H9 (cell line): ENCODE results near the gene PYROXD2. TPM values are rescaled to one million over a fixed set of nuclear protein-coding genes. Genes with fewer than 3 reads are reported as not detected.

Experiments used
- DNase-seq: peaks from one replicate; pipeline ENCODE4 v3.0.0-alpha.2; 2017
- H2AFZ ChIP-seq: one replicate; pipeline ENCODE4 v1.6.1; 2013; ENCODE audit warnings: mild to moderate bottlenecking, low read length, control low read depth, moderate library complexity
- H2AK5ac ChIP-seq: 2 replicates; pipeline ENCODE4 v1.6.1; 2013; ENCODE audit warnings: low read length, control low read depth, mixed read lengths; ENCODE audit not compliant: insufficient read length
- H2BK120ac ChIP-seq: one replicate; pipeline ENCODE4 v1.6.1; 2013; ENCODE audit warnings: low read depth, mild to moderate bottlenecking, low read length, control low read depth, inconsistent platforms; ENCODE audit not compliant: poor library complexity, severe bottlenecking
- H2BK12ac ChIP-seq: 2 replicates; pipeline ENCODE4 v1.6.1; 2013; ENCODE audit warnings: low read length, control low read depth, mixed read lengths, low read depth; ENCODE audit not compliant: insufficient read length
- H2BK15ac ChIP-seq: 2 replicates; pipeline ENCODE4 v1.6.1; 2013; ENCODE audit warnings: low read depth, low read length, control low read depth
- H2BK20ac ChIP-seq: one replicate; pipeline ENCODE4 v1.6.1; 2013; ENCODE audit warnings: low read depth, mild to moderate bottlenecking, low read length, control low read depth, inconsistent platforms; ENCODE audit not compliant: poor library complexity, severe bottlenecking
- H2BK5ac ChIP-seq: 2 replicates; pipeline ENCODE4 v1.6.1; 2013; ENCODE audit warnings: low read length, control low read depth, mixed read lengths; ENCODE audit not compliant: insufficient read length
- H3K14ac ChIP-seq: 2 replicates; pipeline ENCODE4 v1.6.1; 2013; ENCODE audit warnings: low read length, control low read depth; ENCODE audit not compliant: insufficient read depth
- H3K18ac ChIP-seq: 2 replicates; pipeline ENCODE4 v1.6.1; 2013; ENCODE audit warnings: low read depth, mild to moderate bottlenecking, mixed read lengths, low read length, control low read depth; ENCODE audit not compliant: insufficient read length
- H3K23ac ChIP-seq: 2 replicates; pipeline ENCODE4 v1.6.1; 2013; ENCODE audit warnings: low read length, control low read depth, mixed read lengths, low read depth; ENCODE audit not compliant: insufficient read length
- H3K23me2 ChIP-seq: 2 replicates; pipeline ENCODE4 v1.6.1; 2013; ENCODE audit warnings: low read depth, mild to moderate bottlenecking, mixed read lengths, low read length, control low read depth; ENCODE audit not compliant: insufficient read length, poor library complexity, severe bottlenecking
- H3K27ac ChIP-seq: 2 replicates; pipeline ENCODE4 v1.5.1; 2013; ENCODE audit warnings: low read length, control low read depth, mixed read lengths, low read depth; ENCODE audit not compliant: insufficient read length
- H3K27me3 ChIP-seq: 2 replicates; pipeline ENCODE4 v1.6.1; 2013; ENCODE audit warnings: low read length, control low read depth, inconsistent platforms; ENCODE audit not compliant: insufficient read depth
- H3K4ac ChIP-seq: 2 replicates; pipeline ENCODE4 v1.6.1; 2013; ENCODE audit warnings: low read depth, mild to moderate bottlenecking, control low read depth, inconsistent platforms, low read length, moderate library complexity
- H3K4me1 ChIP-seq: 2 replicates; pipeline ENCODE4 v1.6.1; 2013; ENCODE audit warnings: low read length, control low read depth, inconsistent platforms; ENCODE audit not compliant: insufficient read depth
- H3K4me2 ChIP-seq: 2 replicates; pipeline ENCODE4 v1.6.1; 2013; ENCODE audit warnings: low read length, control low read depth, mixed read lengths; ENCODE audit not compliant: insufficient read length, insufficient read depth
- H3K56ac ChIP-seq: 2 replicates; pipeline ENCODE4 v1.6.1; 2013; ENCODE audit warnings: low read depth, mild to moderate bottlenecking, mixed read lengths, low read length, control low read depth; ENCODE audit not compliant: insufficient read length
- H3K79me1 ChIP-seq: 2 replicates; pipeline ENCODE4 v1.6.1; 2013; ENCODE audit warnings: low read depth, mild to moderate bottlenecking, moderate library complexity, low read length, control low read depth, inconsistent platforms; ENCODE audit not compliant: insufficient read depth, poor library complexity, severe bottlenecking
- H3K79me2 ChIP-seq: 2 replicates; pipeline ENCODE4 v1.6.1; 2013; ENCODE audit warnings: low read length, control low read depth, inconsistent platforms; ENCODE audit not compliant: insufficient read depth
- H3K9ac ChIP-seq: 2 replicates; pipeline ENCODE4 v1.6.1; 2013; ENCODE audit warnings: low read length, control low read depth, mixed read lengths; ENCODE audit not compliant: insufficient read length; ENCODE audit errors: extremely low read depth
- H3K9me3 ChIP-seq: one replicate; pipeline ENCODE4 v1.6.1; 2013; ENCODE audit warnings: low read depth, low read length, inconsistent platforms; ENCODE audit not compliant: control insufficient read depth
- H3T11ph ChIP-seq: one replicate; pipeline ENCODE4 v1.6.1; 2013; ENCODE audit warnings: mild to moderate bottlenecking, low read length, control low read depth, inconsistent platforms
- H4K20me1 ChIP-seq: one replicate; pipeline ENCODE4 v1.6.1; 2013; ENCODE audit not compliant: control insufficient read depth, insufficient read length, insufficient read depth
- H4K5ac ChIP-seq: 2 replicates; pipeline ENCODE4 v1.6.1; 2013; ENCODE audit warnings: low read depth, mild to moderate bottlenecking, mixed read lengths, low read length, control low read depth; ENCODE audit not compliant: insufficient read length
- H4K8ac ChIP-seq: replicated peaks from 2 replicates; pipeline ENCODE4 v1.6.1; 2013; ENCODE audit warnings: low read length, control low read depth, mixed read lengths, low read depth; ENCODE audit not compliant: insufficient read length
- H4K91ac ChIP-seq: 2 replicates; pipeline ENCODE4 v1.6.1; 2013; ENCODE audit warnings: low read depth, mild to moderate bottlenecking, moderate library complexity, mixed read lengths, low read length, control low read depth; ENCODE audit not compliant: insufficient read length
- H3K27ac Mint-ChIP-seq, 3 experiments: 2 replicates in 2 of 3; 3 replicates in 1 of 3; pipeline ENCODE4 v1.8.0; 2020 to 2021; ENCODE audit warnings: mixed read lengths in 3 of 3, mild to moderate bottlenecking in 1 of 3, moderate library complexity in 1 of 3
- H3K27me3 Mint-ChIP-seq: 2 replicates; pipeline ENCODE4 v1.8.0; 2021; ENCODE audit warnings: low read depth, mild to moderate bottlenecking, moderate library complexity, mixed read lengths
- H3K36me3 Mint-ChIP-seq, 3 experiments: 2 replicates in 2 of 3; 3 replicates in 1 of 3; pipeline ENCODE4 v1.8.0; 2020 to 2021; ENCODE audit warnings: low read depth in 3 of 3, mixed read lengths in 3 of 3; ENCODE audit not compliant: insufficient read depth in 1 of 3
- H3K4me1 Mint-ChIP-seq, 2 experiments: 2 replicates each; pipeline ENCODE4 v1.8.0; 2020; ENCODE audit warnings: mixed read lengths in 2 of 2
- H3K4me3 Mint-ChIP-seq, 2 experiments: 2 replicates in 1 of 2; 3 replicates in 1 of 2; pipeline ENCODE4 v1.8.0; 2020 to 2021; ENCODE audit warnings: mild to moderate bottlenecking in 2 of 2, mixed read lengths in 2 of 2, moderate library complexity in 1 of 2
- H3K9me3 Mint-ChIP-seq, 2 experiments: 2 replicates in 1 of 2; 3 replicates in 1 of 2; pipeline ENCODE4 v1.8.0; 2020; ENCODE audit warnings: mild to moderate bottlenecking in 2 of 2, mixed read lengths in 2 of 2, moderate library complexity in 1 of 2
- WGBS: extraction: QIAGEN DNeasy Blood & Tissue Kit; methylation state at CpG from one replicate; pipeline ENCODE4 v1.1.7; 2013; ENCODE audit warnings: missing lambda C conversion rate, low lambda C conversion rate, mixed read lengths; ENCODE audit not compliant: insufficient read length; ENCODE audit errors: extremely low coverage; 5-methylcytosine and 5-hydroxymethylcytosine counted together
- total RNA-seq: library from RNA; stranded (reverse); gene quantifications from 2 replicates; pipeline ENCODE4 v1.2.1, GENCODE V29; 2021
- TF ChIP-seq, protein P1 (sequence below): fragments of 200-600 bp; sonication (generic); conservative IDR thresholded peaks from 3 replicates; pipeline ENCODE4 v1.8.0; 2021; ENCODE audit warnings: antibody characterized with exemption, mild to moderate bottlenecking

The PYROXD2 gene
- total RNA-seq, 1 experiment from 2014 or later = 5.3 TPM

DNA sequence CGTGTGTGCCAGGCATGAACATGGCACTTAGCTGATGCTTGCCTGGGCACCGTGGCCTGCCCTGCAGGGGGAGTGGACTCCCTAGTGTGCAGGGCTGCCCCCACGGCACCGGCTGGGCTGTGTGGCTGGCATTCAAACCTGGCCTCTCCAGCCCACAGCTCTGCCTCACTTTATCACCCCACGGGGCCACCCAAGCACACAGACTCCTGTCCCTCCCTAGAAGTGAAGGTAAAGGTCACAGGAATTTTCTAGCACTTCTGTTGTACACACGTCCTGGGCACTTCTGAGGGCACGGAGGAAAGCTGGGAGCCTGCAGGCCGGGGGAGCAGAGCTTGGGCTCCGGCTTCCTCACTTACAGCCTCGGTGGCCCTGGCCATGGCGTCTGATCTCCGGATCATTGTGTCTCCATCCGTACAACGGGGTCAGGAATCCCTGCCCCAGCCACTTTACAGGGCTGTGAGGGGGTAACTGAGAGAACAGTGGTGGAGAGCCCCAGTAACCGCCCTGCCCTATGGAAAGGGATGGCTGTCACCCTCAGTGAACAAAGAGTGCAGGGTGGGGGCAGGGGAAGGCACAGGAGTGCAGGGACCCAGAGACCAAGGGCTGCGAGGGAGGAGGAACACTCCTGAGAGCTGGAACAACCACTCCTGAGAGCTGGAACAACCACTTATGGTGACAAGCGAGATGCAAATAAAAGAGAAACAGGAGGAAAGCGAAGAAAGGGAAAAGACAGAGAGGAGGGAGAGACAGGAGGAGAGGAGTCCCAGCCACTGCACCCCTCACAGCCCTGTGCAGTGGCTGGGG is 3.9 kb upstream of the PYROXD2 start:
- no CpG with 5 or more reads among the region's 18 CpGs for WGBS
- Histone ChIP-seq H3K23me2 (peaks cover 7% of the 10 kb centered on the region), H3K23ac (no peak overlapping the region), H4K8ac (no peak overlapping the region), H3K27me3 (no peaks in the 10 kb centered on the region), H3K27ac (no peak overlapping the region), H3K79me1 (no peaks in the 10 kb centered on the region), H2BK20ac (no peak overlapping the region), H3K9ac (no peak overlapping the region), H2BK15ac (no peak overlapping the region), H3K56ac (no peak overlapping the region), H2AFZ (no peak overlapping the region), H3K18ac (no peak overlapping the region), H2BK12ac (no peak overlapping the region), H2BK120ac (no peak overlapping the region), H3K9me3 (no peaks in the 10 kb centered on the region), H3K4ac (no peak overlapping the region), H4K20me1 (no peaks in the 10 kb centered on the region), H3T11ph (no peak overlapping the region), H3K14ac (no peak overlapping the region), H4K5ac (no peak overlapping the region), H3K79me2 (no peaks in the 10 kb centered on the region), H3K4me2 (no peak overlapping the region), H2BK5ac (no peak overlapping the region), H2AK5ac (no peak overlapping the region), H4K91ac (no peak overlapping the region), H3K4me1 (peaks cover 6% of the 10 kb centered on the region; the same call in 1 of the 2 replicates)
- Mint-ChIP-seq H3K4me1 (peaks cover 16 to 17% of the 10 kb centered on the region in 2 experiments), H3K9me3 (no peaks in the 10 kb centered on the region), H3K4me3 (no peak overlapping the region), H3K27ac (no peak overlapping the region; a peak in 2 of 7 replicates), H3K27me3 (no peaks in the 10 kb centered on the region), H3K36me3 (peaks cover 0 to 8% (median 4%) of the 10 kb centered on the region in 3 experiments; a peak in 3 of 7 replicates)
- DNase-seq = no peak
- TF ChIP-seq, protein P1, sequence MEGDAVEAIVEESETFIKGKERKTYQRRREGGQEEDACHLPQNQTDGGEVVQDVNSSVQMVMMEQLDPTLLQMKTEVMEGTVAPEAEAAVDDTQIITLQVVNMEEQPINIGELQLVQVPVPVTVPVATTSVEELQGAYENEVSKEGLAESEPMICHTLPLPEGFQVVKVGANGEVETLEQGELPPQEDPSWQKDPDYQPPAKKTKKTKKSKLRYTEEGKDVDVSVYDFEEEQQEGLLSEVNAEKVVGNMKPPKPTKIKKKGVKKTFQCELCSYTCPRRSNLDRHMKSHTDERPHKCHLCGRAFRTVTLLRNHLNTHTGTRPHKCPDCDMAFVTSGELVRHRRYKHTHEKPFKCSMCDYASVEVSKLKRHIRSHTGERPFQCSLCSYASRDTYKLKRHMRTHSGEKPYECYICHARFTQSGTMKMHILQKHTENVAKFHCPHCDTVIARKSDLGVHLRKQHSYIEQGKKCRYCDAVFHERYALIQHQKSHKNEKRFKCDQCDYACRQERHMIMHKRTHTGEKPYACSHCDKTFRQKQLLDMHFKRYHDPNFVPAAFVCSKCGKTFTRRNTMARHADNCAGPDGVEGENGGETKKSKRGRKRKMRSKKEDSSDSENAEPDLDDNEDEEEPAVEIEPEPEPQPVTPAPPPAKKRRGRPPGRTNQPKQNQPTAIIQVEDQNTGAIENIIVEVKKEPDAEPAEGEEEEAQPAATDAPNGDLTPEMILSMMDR = no peak
